ENCODE results near the gene CHD2.

Gene CHD2

GRCh38 chr15:92889390-92890107 lies 10.6 kb upstream of the CHD2 start:
- Histone ChIP-seq H2AFZ (ENCODE audit: low read length) (no peak overlapping the region), H3F3A (ENCODE audit: low read depth) (peaks cover 3% of the 10 kb centered on the region; the same call in 1 of the 2 replicates), H3K79me2 (ENCODE audit: insufficient read depth, low read length) (peaks cover 100% of the 10 kb centered on the region), H3K9me3 (ENCODE audit: insufficient read depth, low read depth, low read length) (no peaks in the 10 kb centered on the region), H3K4me3 (ENCODE audit: low read length, poor library complexity, severe bottlenecking) (peak overlapping the region; percentile 44), H4K20me1 (ENCODE audit: insufficient read depth, low read length, poor library complexity, severe bottlenecking) (peaks cover 95% of the 10 kb centered on the region), H3K4me1 (ENCODE audit: insufficient read depth, low read length, poor library complexity, severe bottlenecking) (peaks cover 56% of the 10 kb centered on the region), H3K27me3 (ENCODE audit: insufficient read depth, low read length, poor library complexity, severe bottlenecking) (no peaks in the 10 kb centered on the region), H3K9me2 (replicated peaks; ENCODE audit: low read depth, low read length) (no peaks in the 10 kb centered on the region), H3K36me3 (ENCODE audit: insufficient read depth, low read length) (peaks cover 89% of the 10 kb centered on the region), H3K4me2 (ENCODE audit: low read depth, low read length, poor library complexity, severe bottlenecking) (peak overlapping the region; percentile 100), H3K9ac (ENCODE audit: low read depth, low read length, poor library complexity, severe bottlenecking) (no peak overlapping the region)
- TF ChIP-seq EZH2phosphoT487 (IDR thresholded peaks at IDR 0.05; ENCODE audit: borderline replicate concordance) (no peak), CTCF (conservative IDR thresholded peaks at IDR 0.05; ENCODE audit: low read length) (no peak)

- Histone ChIP-seq H4K20me1 (ENCODE audit: insufficient read depth, low read length, poor library complexity, severe bottlenecking) (peaks cover 95% of the 10 kb centered on the region), H3K4me3 (ENCODE audit: low read length, poor library complexity, severe bottlenecking) (peak overlapping the region; percentile 14), H3K27me3 (ENCODE audit: insufficient read depth, low read length, poor library complexity, severe bottlenecking) (no peaks in the 10 kb centered on the region), H3K9me3 (ENCODE audit: insufficient read depth, low read depth, low read length) (no peaks in the 10 kb centered on the region), H3F3A (ENCODE audit: low read depth) (peaks cover 3% of the 10 kb centered on the region; the same call in 1 of the 2 replicates), H3K36me3 (ENCODE audit: insufficient read depth, low read length) (peaks cover 91% of the 10 kb centered on the region), H2AFZ (ENCODE audit: low read length) (no peak overlapping the region), H3K79me2 (ENCODE audit: insufficient read depth, low read length) (peaks cover 100% of the 10 kb centered on the region), H3K9me2 (replicated peaks; ENCODE audit: low read depth, low read length) (no peaks in the 10 kb centered on the region), H3K9ac (ENCODE audit: low read depth, low read length, poor library complexity, severe bottlenecking) (no peak overlapping the region), H3K4me1 (ENCODE audit: insufficient read depth, low read length, poor library complexity, severe bottlenecking) (peaks cover 64% of the 10 kb centered on the region), H3K4me2 (ENCODE audit: low read depth, low read length, poor library complexity, severe bottlenecking) (peak overlapping the region; percentile 100)
- TF ChIP-seq CTCF (conservative IDR thresholded peaks at IDR 0.05; ENCODE audit: low read length) (no peak), EZH2phosphoT487 (IDR thresholded peaks at IDR 0.05; ENCODE audit: borderline replicate concordance) (no peak)
Observed at GRCh38 chr15:92891533-92892200, 8.5 kb upstream of the CHD2 start.

GRCh38 chr15:92892201-92892555 lies 7.9 kb upstream of the CHD2 start:
- peaks cover 100% of the 10 kb centered on the region for H3K79me2 ChIP-seq (ENCODE audit: insufficient read depth, low read length)
- peak overlapping the region; percentile 100 for H3K4me2 ChIP-seq (ENCODE audit: low read depth, low read length, poor library complexity, severe bottlenecking)
- no peak overlapping the region for H3K9ac ChIP-seq (ENCODE audit: low read depth, low read length, poor library complexity, severe bottlenecking)
- H3K9me3 ChIP-seq (ENCODE audit: insufficient read depth, low read depth, low read length), result no peaks in the 10 kb centered on the region
- no peaks in the 10 kb centered on the region for H3K27me3 ChIP-seq (ENCODE audit: insufficient read depth, low read length, poor library complexity, severe bottlenecking)
- H3K4me1 ChIP-seq (ENCODE audit: insufficient read depth, low read length, poor library complexity, severe bottlenecking), result peaks cover 64% of the 10 kb centered on the region
- H3K4me3 ChIP-seq (ENCODE audit: low read length, poor library complexity, severe bottlenecking), result peak overlapping the region; percentile 14
- no peak overlapping the region for H2AFZ ChIP-seq (ENCODE audit: low read length)
- peaks cover 3% of the 10 kb centered on the region; the same call in 1 of the 2 replicates for H3F3A ChIP-seq (ENCODE audit: low read depth)
- H4K20me1 ChIP-seq (ENCODE audit: insufficient read depth, low read length, poor library complexity, severe bottlenecking), result peaks cover 95% of the 10 kb centered on the region
- peaks cover 90% of the 10 kb centered on the region for H3K36me3 ChIP-seq (ENCODE audit: insufficient read depth, low read length)
- H3K9me2 ChIP-seq (replicated peaks; ENCODE audit: low read depth, low read length), result no peaks in the 10 kb centered on the region
- TF ChIP-seq CTCF (conservative IDR thresholded peaks at IDR 0.05; ENCODE audit: low read length) (no peak), EZH2phosphoT487 (IDR thresholded peaks at IDR 0.05; ENCODE audit: borderline replicate concordance) (no peak)

Data from Loucy (cell line).